Mesenchymal stem cell (in vitro differentiated cells and primary cell): ENCODE measurements around the gene FSTL4.

Experiments
- DNase-seq: peaks from one replicate; pipeline ENCODE4 v3.0.0-alpha.2; 2013
- H2AFZ ChIP-seq: one replicate; pipeline ENCODE4 v1.6.1; 2013; ENCODE audit warnings: low read depth, mild to moderate bottlenecking, control low read depth, inconsistent platforms, low read length, moderate library complexity
- H2AK5ac ChIP-seq: 2 replicates; pipeline ENCODE4 v1.6.1; 2013; ENCODE audit warnings: low read length, moderate library complexity, mild to moderate bottlenecking, inconsistent platforms; ENCODE audit not compliant: severe bottlenecking
- H2BK120ac ChIP-seq: one replicate; pipeline ENCODE4 v1.6.1; 2013; ENCODE audit warnings: low read depth, mild to moderate bottlenecking, inconsistent platforms, low read length, moderate library complexity
- H2BK12ac ChIP-seq, 2 experiments: one replicate each; pipeline ENCODE4 v1.6.1; 2013; ENCODE audit warnings: inconsistent platforms in 2 of 2, low read length in 2 of 2, mild to moderate bottlenecking in 2 of 2, moderate library complexity in 2 of 2, control low read depth in 1 of 2
- H2BK15ac ChIP-seq: one replicate; pipeline ENCODE4 v1.6.1; 2013; ENCODE audit warnings: mild to moderate bottlenecking, low read depth, inconsistent platforms; ENCODE audit not compliant: poor library complexity, severe bottlenecking
- H2BK5ac ChIP-seq: 2 replicates; pipeline ENCODE4 v1.6.1; 2013; ENCODE audit warnings: low read depth, mild to moderate bottlenecking, low read length, control low read depth, inconsistent platforms; ENCODE audit not compliant: poor library complexity, severe bottlenecking
- H3K14ac ChIP-seq, 2 experiments: one replicate each; pipeline ENCODE4 v1.6.1; 2013; ENCODE audit warnings: inconsistent platforms in 2 of 2, low read length in 2 of 2, control low read depth in 1 of 2, mild to moderate bottlenecking in 1 of 2, moderate library complexity in 1 of 2
- H3K18ac ChIP-seq, 2 experiments: one replicate each; pipeline ENCODE4 v1.6.1; 2013; ENCODE audit warnings: inconsistent platforms in 2 of 2, low read length in 2 of 2, control low read depth in 1 of 2, low read depth in 1 of 2, mild to moderate bottlenecking in 1 of 2
- H3K23ac ChIP-seq, 2 experiments: one replicate each; pipeline ENCODE4 v1.6.1; 2013; ENCODE audit warnings: inconsistent platforms in 2 of 2, low read length in 2 of 2, mild to moderate bottlenecking in 2 of 2, moderate library complexity in 2 of 2, control low read depth in 1 of 2
- H3K27ac ChIP-seq: 2 replicates; pipeline ENCODE4 v1.5.1; 2013; ENCODE audit warnings: mild to moderate bottlenecking, moderate library complexity, low read length, control low read depth, inconsistent platforms; ENCODE audit not compliant: poor library complexity, severe bottlenecking
- H3K27me3 ChIP-seq, 2 experiments: 2 replicates each; pipeline versions ENCODE4 v1.6.1 to v1.7.0; 2013; ENCODE audit warnings: low read length in 2 of 2, mild to moderate bottlenecking in 2 of 2, moderate library complexity in 2 of 2, control low read depth in 1 of 2, inconsistent platforms in 1 of 2; ENCODE audit not compliant: control insufficient read depth in 1 of 2, insufficient read depth in 1 of 2
- H3K36me3 ChIP-seq, 2 experiments: 2 replicates each; pipeline versions ENCODE4 v1.6.1 to v1.7.0; 2013; ENCODE audit warnings: low read length in 2 of 2, control low read depth in 1 of 2, inconsistent platforms in 1 of 2, low read depth in 1 of 2, mild to moderate bottlenecking in 1 of 2; ENCODE audit not compliant: insufficient read depth in 2 of 2, control insufficient read depth in 1 of 2
- H3K4ac ChIP-seq, 2 experiments: one replicate each; pipeline ENCODE4 v1.6.1; 2013; ENCODE audit warnings: inconsistent platforms in 2 of 2, low read length in 2 of 2, mild to moderate bottlenecking in 2 of 2, moderate library complexity in 2 of 2, control low read depth in 1 of 2, low read depth in 1 of 2
- H3K4me1 ChIP-seq: 2 replicates; pipeline ENCODE4 v1.6.1; 2013; ENCODE audit warnings: low read depth, low read length, control low read depth; ENCODE audit not compliant: control insufficient read depth, insufficient read depth
- H3K4me2 ChIP-seq: 2 replicates; pipeline ENCODE4 v1.6.1; 2013; ENCODE audit warnings: low read length, mild to moderate bottlenecking, inconsistent platforms; ENCODE audit not compliant: poor library complexity, severe bottlenecking
- H3K4me3 ChIP-seq, 2 experiments: 2 replicates each; pipeline versions ENCODE4 v1.5.1 to v1.7.0; 2013; ENCODE audit warnings: low read length in 2 of 2, mild to moderate bottlenecking in 2 of 2, control low read depth in 1 of 2, low read depth in 1 of 2; ENCODE audit not compliant: insufficient read depth in 1 of 2
- H3K79me1 ChIP-seq: replicated peaks from 2 replicates; pipeline ENCODE4 v1.6.1; 2013; ENCODE audit warnings: mild to moderate bottlenecking, control low read depth, low read length, inconsistent platforms; ENCODE audit not compliant: poor library complexity, severe bottlenecking
- H3K9ac ChIP-seq: 2 replicates; pipeline ENCODE4 v1.7.0; 2013; ENCODE audit warnings: mild to moderate bottlenecking, low read length, moderate library complexity
- H3K9me3 ChIP-seq: 2 replicates; pipeline ENCODE4 v1.7.0; 2013; ENCODE audit warnings: mild to moderate bottlenecking, low read length; ENCODE audit not compliant: control insufficient read depth
- H4K8ac ChIP-seq: one replicate; pipeline ENCODE4 v1.6.1; 2013; ENCODE audit warnings: inconsistent platforms, mild to moderate bottlenecking, low read length, moderate library complexity
- H4K91ac ChIP-seq: one replicate; pipeline ENCODE4 v1.6.1; 2013; ENCODE audit warnings: mild to moderate bottlenecking, low read length, inconsistent platforms
- WGBS: methylation state at CpG from one replicate; pipeline ENCODE4 v1.1.7; 2013; ENCODE audit warnings: mixed read lengths; 5-methylcytosine and 5-hydroxymethylcytosine counted together

FSTL4 gene

GRCh38 chr5:133307275-133307674 is 305.1 kb downstream of the FSTL4 start:
- WGBS, result 84% methylated on average over 6 of the region's 6 CpGs
- H3K9me3 ChIP-seq, result no peaks in the 10 kb centered on the region

GRCh38 chr5:133304707-133305216 is 307.6 kb downstream of the FSTL4 start:
- Histone ChIP-seq H3K4ac (no peak overlapping the region), H3K27ac (no peak overlapping the region), H3K23ac (no peak overlapping the region), H2BK12ac (no peak overlapping the region), H3K9ac (no peak overlapping the region), H3K4me1 (peaks cover 2% of the 10 kb centered on the region), H2BK120ac (no peak overlapping the region), H2AK5ac (no peak overlapping the region), H2AFZ (no peak overlapping the region), H2BK15ac (no peak overlapping the region), H3K9me3 (no peaks in the 10 kb centered on the region), H3K36me3 (no peaks in the 10 kb centered on the region), H3K4me3 (no peak overlapping the region), H3K27me3 (peaks cover 38 to 88% of the 10 kb centered on the region in 2 experiments), H2BK5ac (no peak overlapping the region), H3K4me2 (no peak overlapping the region), H4K91ac (no peak overlapping the region), H3K18ac (no peak overlapping the region), H3K79me1 (no peaks in the 10 kb centered on the region), H4K8ac (no peak overlapping the region), H3K14ac (no peak overlapping the region)
- no peak for DNase-seq
- 46% methylated on average over 2 of the region's 2 CpGs for WGBS

More at GRCh38 chr5:133307275-133307674, 305.1 kb downstream of the FSTL4 start:
- Histone ChIP-seq H3K36me3 (no peaks in the 10 kb centered on the region), H2BK15ac (no peak overlapping the region), H3K23ac (no peak overlapping the region), H2BK5ac (no peak overlapping the region), H3K27me3 (peaks cover 30 to 86% of the 10 kb centered on the region in 2 experiments), H3K4me3 (no peak overlapping the region), H4K8ac (no peak overlapping the region), H2AK5ac (no peak overlapping the region), H2AFZ (no peak overlapping the region), H3K4me1 (peaks cover 2% of the 10 kb centered on the region), H3K4me2 (no peak overlapping the region), H4K91ac (no peak overlapping the region), H3K14ac (no peak overlapping the region), H3K18ac (no peak overlapping the region), H2BK120ac (no peak overlapping the region), H2BK12ac (no peak overlapping the region), H3K9ac (no peak overlapping the region), H3K4ac (no peak overlapping the region), H3K27ac (no peak overlapping the region), H3K79me1 (no peaks in the 10 kb centered on the region)
- no peak for DNase-seq

DNA sequence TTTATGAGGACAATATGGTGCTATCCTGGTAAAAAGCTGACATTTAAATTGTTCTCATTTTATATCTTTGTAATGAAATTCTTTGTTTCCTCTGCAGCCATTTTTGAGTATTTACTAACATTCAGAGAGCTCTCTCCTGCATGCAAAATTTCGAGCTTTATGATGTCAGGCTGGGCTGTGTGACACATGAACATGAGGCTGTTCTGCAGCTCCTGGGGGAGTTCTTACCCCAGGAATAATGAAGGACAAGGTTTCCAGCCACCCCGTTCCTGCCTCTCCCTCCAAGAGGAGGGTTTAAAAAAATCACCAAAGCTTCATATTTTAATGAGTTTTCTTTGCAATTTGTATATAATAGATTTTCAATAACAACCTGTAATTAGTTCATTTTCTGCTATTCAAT is 308.2 kb downstream of the FSTL4 start:
- H2BK12ac ChIP-seq, result no peak overlapping the region
- no peaks in the 10 kb centered on the region for H3K9me3 ChIP-seq
- no peak for DNase-seq
- H3K36me3 ChIP-seq, result no peaks in the 10 kb centered on the region
- H4K91ac ChIP-seq, result no peak overlapping the region
- H3K27me3 ChIP-seq, result peaks cover 38 to 88% of the 10 kb centered on the region in 2 experiments
- no peak overlapping the region for H3K4me2 ChIP-seq
- WGBS, result 53% methylated on average over 1 of the region's 2 CpGs
- no peak overlapping the region for H2AFZ ChIP-seq
- H3K23ac ChIP-seq, result no peak overlapping the region
- H2BK15ac ChIP-seq, result no peak overlapping the region
- no peak overlapping the region for H3K27ac ChIP-seq
- H3K4me3 ChIP-seq, result no peak overlapping the region
- H3K79me1 ChIP-seq, result no peaks in the 10 kb centered on the region
- H3K4ac ChIP-seq, result no peak overlapping the region
- no peak overlapping the region for H2AK5ac ChIP-seq
- H3K14ac ChIP-seq, result no peak overlapping the region
- no peak overlapping the region for H3K18ac ChIP-seq
- peaks cover 2% of the 10 kb centered on the region for H3K4me1 ChIP-seq
- H2BK5ac ChIP-seq, result no peak overlapping the region
- H4K8ac ChIP-seq, result no peak overlapping the region
- H2BK120ac ChIP-seq, result no peak overlapping the region
- no peak overlapping the region for H3K9ac ChIP-seq

- H3K27me3 ChIP-seq, result peaks cover 41 to 83% of the 10 kb centered on the region in 2 experiments
- no peak overlapping the region for H3K18ac ChIP-seq
- H4K91ac ChIP-seq, result no peak overlapping the region
- no peak overlapping the region for H2BK15ac ChIP-seq
- no peak overlapping the region for H3K9ac ChIP-seq
- H3K9me3 ChIP-seq, result no peaks in the 10 kb centered on the region
- no peak overlapping the region for H2AFZ ChIP-seq
- peaks cover 2% of the 10 kb centered on the region for H3K4me1 ChIP-seq
- no peak overlapping the region for H2BK120ac ChIP-seq
- no peak overlapping the region for H3K4me3 ChIP-seq
- no peak for DNase-seq
- H3K23ac ChIP-seq, result no peak overlapping the region
- H3K4ac ChIP-seq, result no peak overlapping the region
- no peak overlapping the region for H3K27ac ChIP-seq
- 20% methylated on average over 1 of the region's 2 CpGs for WGBS
- H3K79me1 ChIP-seq, result no peaks in the 10 kb centered on the region
- no peak overlapping the region for H4K8ac ChIP-seq
- H3K36me3 ChIP-seq, result no peaks in the 10 kb centered on the region
- H3K14ac ChIP-seq, result peak overlapping the region in 1 of 2 experiments; percentile 28
- H2BK12ac ChIP-seq, result no peak overlapping the region
- no peak overlapping the region for H2AK5ac ChIP-seq
- H2BK5ac ChIP-seq, result no peak overlapping the region
- H3K4me2 ChIP-seq, result no peak overlapping the region
These were observed 309.0 kb downstream of the FSTL4 start for GRCh38 chr5:133303298-133303697.
